Neural progenitor cell (in vitro differentiated cells): ENCODE data around the gene CHAF1A.

Experiments
- EZH2 ChIP-seq: fragments of 200-600 bp; sonication (generic); IDR thresholded peaks from 2 replicates; pipeline ENCODE4 v1.6.1; 2017; ENCODE audit warnings: antibody characterized with exemption, mild to moderate bottlenecking, moderate library complexity
- TF ChIP-seq, protein P1 (sequence below): fragments of 200-600 bp; sonication (generic); IDR thresholded peaks from 2 replicates; pipeline ENCODE4 v1.5.1; 2017; ENCODE audit warnings: antibody characterized with exemption, mild to moderate bottlenecking

GRCh38 chr19:4380254-4380727 is 22.1 kb upstream of the CHAF1A start:
- TF ChIP-seq, protein P1, sequence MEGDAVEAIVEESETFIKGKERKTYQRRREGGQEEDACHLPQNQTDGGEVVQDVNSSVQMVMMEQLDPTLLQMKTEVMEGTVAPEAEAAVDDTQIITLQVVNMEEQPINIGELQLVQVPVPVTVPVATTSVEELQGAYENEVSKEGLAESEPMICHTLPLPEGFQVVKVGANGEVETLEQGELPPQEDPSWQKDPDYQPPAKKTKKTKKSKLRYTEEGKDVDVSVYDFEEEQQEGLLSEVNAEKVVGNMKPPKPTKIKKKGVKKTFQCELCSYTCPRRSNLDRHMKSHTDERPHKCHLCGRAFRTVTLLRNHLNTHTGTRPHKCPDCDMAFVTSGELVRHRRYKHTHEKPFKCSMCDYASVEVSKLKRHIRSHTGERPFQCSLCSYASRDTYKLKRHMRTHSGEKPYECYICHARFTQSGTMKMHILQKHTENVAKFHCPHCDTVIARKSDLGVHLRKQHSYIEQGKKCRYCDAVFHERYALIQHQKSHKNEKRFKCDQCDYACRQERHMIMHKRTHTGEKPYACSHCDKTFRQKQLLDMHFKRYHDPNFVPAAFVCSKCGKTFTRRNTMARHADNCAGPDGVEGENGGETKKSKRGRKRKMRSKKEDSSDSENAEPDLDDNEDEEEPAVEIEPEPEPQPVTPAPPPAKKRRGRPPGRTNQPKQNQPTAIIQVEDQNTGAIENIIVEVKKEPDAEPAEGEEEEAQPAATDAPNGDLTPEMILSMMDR: no peak
- TF ChIP-seq EZH2: no peak
